HepG2 (cell line): ENCODE data around the gene TSHZ2. TPM values are rescaled to one million over a fixed set of nuclear protein-coding genes. Genes with fewer than 3 reads are reported as not detected.
A peak's percentile ranks its signal among the peaks of the same experiment; 100 is the strongest.

Experiments used
- ATAC-seq: fragments of 200-7000 bp; cut with Tn5 transposase; 3 replicates; pipeline ENCODE4 v1.9.1; 2020; ENCODE audit warnings: mild to moderate bottlenecking, moderate library complexity
- BruUV-seq: library from RNA; stranded (reverse); fragments of 400-500 nt; replicated peaks from 2 replicates; lab custom pipeline; 2021; lab: Mats Ljungman, UMichigan
- CTCF ChIA-PET: fragments of 300-600 bp; formaldehyde crosslinking; extraction: SDS; loops from one replicate; lab custom pipeline; 2021; ENCODE audit warnings: low total read pairs, inconsistent platforms, low intra/inter-chr PET ratio; lab: Yijun Ruan, JAX
- POLR2A ChIA-PET: fragments of 350-600 bp; sonication (Branson Sonifier 250); formaldehyde crosslinking; loops from one replicate; lab custom pipeline; 2020; ENCODE audit warnings: antibody characterized with exemption, inconsistent platforms; lab: Yijun Ruan, JAX
- DNase-seq: peaks from one replicate; pipeline ENCODE4 v3.0.0-alpha.2; 2015; ENCODE audit warnings: low spot score
- FAIRE-seq: peaks from 3 replicates; lab custom pipeline; 2011; peaks lifted over from hg19 to GRCh38; lab: Jason Lieb, UNC
- H2AFZ ChIP-seq: one replicate; pipeline ENCODE4 v1.6.1; 2011; ENCODE audit warnings: low read length, inconsistent platforms
- H3K27ac ChIP-seq: fragments of 300-600 bp; 3 replicates; pipeline ENCODE4 v1.8.0; 2011; ENCODE audit warnings: mixed run types, mild to moderate bottlenecking, mixed read lengths, low read length, inconsistent platforms; ENCODE audit not compliant: insufficient read depth; ENCODE audit errors: extremely low read length
- H3K27me3 ChIP-seq, 2 experiments: fragments of 200-600 bp in 1 of 2; 2 replicates in 1 of 2; 3 replicates in 1 of 2; pipeline versions ENCODE4 v1.6.0 to v1.8.0; 2011; ENCODE audit warnings: low read length in 2 of 2, mild to moderate bottlenecking in 2 of 2, moderate library complexity in 2 of 2, inconsistent platforms in 1 of 2; ENCODE audit not compliant: insufficient read depth in 2 of 2, control insufficient read depth in 1 of 2
- H3K36me3 ChIP-seq, 2 experiments: fragments of 200-600 bp in 1 of 2; replicated peaks in 1 of 2; 2 replicates in 1 of 2; 3 replicates in 1 of 2; pipeline versions ENCODE4 v1.5.1 to v1.8.0; 2011; ENCODE audit warnings: low read length in 2 of 2, inconsistent platforms in 1 of 2; ENCODE audit not compliant: insufficient read depth in 2 of 2, control insufficient read depth in 1 of 2
- H3K4me1 ChIP-seq: 2 replicates; pipeline ENCODE4 v1.5.1; 2012; ENCODE audit warnings: low read length, inconsistent platforms; ENCODE audit not compliant: insufficient read depth
- H3K4me2 ChIP-seq: 2 replicates; pipeline ENCODE4 v1.6.0; 2011; ENCODE audit warnings: low read depth, low read length, inconsistent platforms
- H3K4me3 ChIP-seq, 3 experiments: fragments of 200-600 bp in 1 of 3; sonication (generic), shearing (Covaris generic) in 1 of 3; replicated peaks in 1 of 3; 2 replicates each; pipeline ENCODE4 v1.5.1; 2011 to 2016; ENCODE audit warnings: low read length in 3 of 3, inconsistent platforms in 2 of 3, low read depth in 2 of 3, mild to moderate bottlenecking in 2 of 3, control low read depth in 1 of 3, mixed read lengths in 1 of 3; ENCODE audit not compliant: insufficient read depth in 1 of 3
- H3K79me2 ChIP-seq: one replicate; pipeline ENCODE4 v1.6.1; 2011; ENCODE audit warnings: low read length, inconsistent platforms; ENCODE audit not compliant: insufficient read depth
- H3K9ac ChIP-seq: 2 replicates; pipeline ENCODE4 v1.6.0; 2011; ENCODE audit warnings: mild to moderate bottlenecking, low read depth, low read length, inconsistent platforms; ENCODE audit not compliant: insufficient read depth
- H3K9me3 ChIP-seq: 2 replicates; pipeline ENCODE4 v1.5.1; 2012; ENCODE audit warnings: mild to moderate bottlenecking, low read length
- H4K20me1 ChIP-seq: 2 replicates; pipeline ENCODE4 v1.6.0; 2011; ENCODE audit warnings: inconsistent platforms, mild to moderate bottlenecking, low read length, moderate library complexity; ENCODE audit not compliant: insufficient read depth
- ARNT ChIP-seq: fragments of 450-650 bp; IDR thresholded peaks from 2 replicates; pipeline ENCODE4 v1.6.1; 2017
- MAFF ChIP-seq: IDR thresholded peaks from 2 replicates; pipeline ENCODE4 v1.6.1; 2011; ENCODE audit warnings: low read depth, low read length, improper control_type of control experiment
- MAFK ChIP-seq, 2 experiments: IDR thresholded peaks in 1 of 2; conservative IDR thresholded peaks in 1 of 2; 2 replicates each; pipeline ENCODE4 v1.6.1; 2011; ENCODE audit warnings: improper control_type of control experiment in 2 of 2, low read length in 2 of 2
- SP2 ChIP-seq: sonication (generic); formaldehyde crosslinking; IDR thresholded peaks from 2 replicates; pipeline ENCODE4 v1.5.1; 2020; ENCODE audit warnings: mild to moderate bottlenecking, missing genetic modification reagents
- SRSF4 ChIP-seq: fragments of 200-400 bp; formaldehyde crosslinking; IDR thresholded peaks from one replicate; pipeline ENCODE4 v1.6.1; 2018; ENCODE audit warnings: mild to moderate bottlenecking, low read depth, low read length, moderate library complexity; ENCODE audit not compliant: poor library complexity, severe bottlenecking
- ZNF563 ChIP-seq: sonication (generic); formaldehyde crosslinking; IDR thresholded peaks from 2 replicates; pipeline ENCODE4 v1.8.0; 2022; ENCODE audit warnings: mild to moderate bottlenecking, moderate library complexity, missing genetic modification reagents
- ZNF615 ChIP-seq: sonication (generic); formaldehyde crosslinking; IDR thresholded peaks from 2 replicates; pipeline ENCODE4 v1.5.0; 2020; ENCODE audit warnings: mild to moderate bottlenecking, missing genetic modification reagents, borderline replicate concordance
- WGBS: methylation state at CpG from one replicate; pipeline ENCODE4 v1.1.6; 2017; ENCODE audit warnings: low lambda C conversion rate; 5-methylcytosine and 5-hydroxymethylcytosine counted together
- in situ Hi-C: cut with HindIII; loops from 2 replicates; pipeline ENCODE4 v1.10.0; 2017; ENCODE audit warnings: low pct_unique_long_range_greater_than_20kb; ENCODE audit not compliant: extremely low pct_ligation_motif_present
- intact Hi-C: fragments of 100-400 bp; cut with micrococcal nuclease; formaldehyde crosslinking; loops from one replicate; pipeline ENCODE4 v1.10.0; 2022; ENCODE audit not compliant: unreplicated experiment
- polyA plus RNA-seq, 8 experiments: library from polyadenylated mRNA; depleted of rRNA in 3 of 8; stranded (reverse) in 7 of 8; unstranded in 1 of 8; fragments of >200 nt; fragmentation: Illumina TruSeq in 4 of 8; extraction: Trizol in 4 of 8; gene quantifications; 2 replicates each; pipeline versions ENCODE4 v1.2.1 to v1.2.3, GENCODE V29; 2011 to 2016; ENCODE audit warnings: low read depth in 4 of 8, missing spikeins in 1 of 8, mixed read lengths in 1 of 8; ENCODE audit not compliant: insufficient read depth in 1 of 8
- total RNA-seq, 5 experiments: library from RNA; depleted of rRNA; stranded (reverse); fragments of >200 nt; fragmentation: Illumina TruSeq; extraction: Trizol; gene quantifications; 2 replicates each; pipeline ENCODE4 v1.2.3, GENCODE V29; 2016; ENCODE audit warnings: low read depth in 1 of 5

The TSHZ2 gene
- total and polyA plus RNA-seq, 2 of the 13 experiments (the other 11 are each of a cell fraction or from before 2014, with no cell fraction given), result 0.01 TPM; not detected in 1

GRCh38 chr20:53009979-53010735 is 38.0 kb downstream of the TSHZ2 start:
- no TSS peak for BruUV-seq
- Histone ChIP-seq H3K27me3 (no peaks in the 10 kb centered on the region; a peak in 1 of 5 replicates), H3K27ac (no peak overlapping the region), H4K20me1 (no peaks in the 10 kb centered on the region), H3K36me3 (no peaks in the 10 kb centered on the region), H3K9ac (no peak overlapping the region), H3K4me2 (no peak overlapping the region), H3K79me2 (no peaks in the 10 kb centered on the region), H3K4me3 (no peak overlapping the region), H3K9me3 (no peaks in the 10 kb centered on the region), H2AFZ (no peak overlapping the region), H3K4me1 (no peaks in the 10 kb centered on the region)
- no peak for FAIRE-seq
- ChIA-PET POLR2A (no interaction called here), CTCF (no interaction called here)
- in situ Hi-C loops, result no loop called here
- TF ChIP-seq MAFF, result 0 out of 2 replicates have a peak, but pooled peaks have one; percentile 8
- no peak for TF ChIP-seq SP2 (CRISPR knock-in tag)
- TF ChIP-seq MAFK (conservative IDR thresholded peaks at IDR 0.05 in 1 of 2, IDR thresholded peaks at IDR 0.05 in 1 of 2; ENCODE audit: low read length in 2 of 2), result peak; percentile 26 to 43; a peak in 3 of 4 replicates
- DNase-seq, result no peak
- intact Hi-C loops, result no loop called here
- WGBS, result 2% methylated on average over 5 of the region's 5 CpGs
- no peak for ATAC-seq

- ATAC-seq (no peak), DNase-seq (no peak)
- H3K4me2 ChIP-seq, result no peak overlapping the region
- no peaks in the 10 kb centered on the region; a peak in 1 of 5 replicates for H3K27me3 ChIP-seq
- 0% methylated on average over 2 of the region's 2 CpGs for WGBS
- no peaks in the 10 kb centered on the region for H3K9me3 ChIP-seq
- no peaks in the 10 kb centered on the region for H3K4me1 ChIP-seq
- no peaks in the 10 kb centered on the region for H3K79me2 ChIP-seq
- intact Hi-C loops (no loop called here), in situ Hi-C loops (no loop called here)
- BruUV-seq, result no TSS peak
- no peak overlapping the region for H3K4me3 ChIP-seq
- POLR2A ChIA-PET, result no interaction called here
- no peak overlapping the region for H2AFZ ChIP-seq
- no peaks in the 10 kb centered on the region for H4K20me1 ChIP-seq
- no peak overlapping the region for H3K27ac ChIP-seq
- CTCF ChIA-PET, result no interaction called here
- H3K36me3 ChIP-seq, result no peaks in the 10 kb centered on the region
- TF ChIP-seq ZNF615 (no peak), SRSF4 (no peak), ZNF563 (CRISPR knock-in tag) (no peak), ARNT (no peak)
- TF ChIP-seq, all 625 proteins: peak for 0
- H3K9ac ChIP-seq, result no peak overlapping the region
- FAIRE-seq, result no peak
Measured at GRCh38 chr20:53011640-53012039, 39.5 kb downstream of the TSHZ2 start.
